AG09309 (cell line): ENCODE measurements around the gene SLC35F3.
"Not testable (repeated sequence)": the region's sequence is repeated elsewhere in the genome, so short reads cannot be mapped to it uniquely, and the experiment has no call there.

Source experiments
- DNase-seq: peaks from one replicate; pipeline ENCODE4 v3.0.0-alpha.2; 2010; ENCODE audit warnings: low read depth
- H3K4me3 ChIP-seq: 2 replicates; pipeline ENCODE4 v1.5.1; 2011; ENCODE audit warnings: mild to moderate bottlenecking, low read depth, low read length, moderate library complexity; ENCODE audit not compliant: control insufficient read depth
- CTCF ChIP-seq: IDR thresholded peaks from 2 replicates; pipeline ENCODE4 v1.5.1; 2011; ENCODE audit warnings: mild to moderate bottlenecking, low read depth, low read length, inconsistent platforms; ENCODE audit not compliant: insufficient read depth, control insufficient read depth; ENCODE audit errors: missing control alignments

Gene SLC35F3

GRCh38 chr1:233885196-233885920 lies 19.1 kb upstream of the SLC35F3 start:
- DNase-seq = no peak

GRCh38 chr1:233891151-233891550 lies 13.3 kb upstream of the SLC35F3 start:
- H3K4me3 ChIP-seq = not testable (repeated sequence)

More at GRCh38 chr1:233885196-233885920, 19.1 kb upstream of the SLC35F3 start:
- no peak for TF ChIP-seq CTCF
- H3K4me3 ChIP-seq = no peak overlapping the region

GRCh38 chr1:233897325-233898162 lies 6.9 kb upstream of the SLC35F3 start:
- H3K4me3 ChIP-seq = no peak overlapping the region
- TF ChIP-seq CTCF = no peak
- no peak for DNase-seq

More at GRCh38 chr1:233891151-233891550, 13.3 kb upstream of the SLC35F3 start:
- not testable (repeated sequence) for DNase-seq

- no peak overlapping the region for H3K4me3 ChIP-seq
- no peak for DNase-seq
- TF ChIP-seq CTCF = no peak
Measured at GRCh38 chr1:233901495-233901894, 3.0 kb upstream of the SLC35F3 start.

GRCh38 chr1:233905416-233906051 lies 1.1 kb downstream of the SLC35F3 start:
- no peak overlapping the region for H3K4me3 ChIP-seq
- no peak for DNase-seq
- no peak for TF ChIP-seq CTCF

- no peak overlapping the region for H3K4me3 ChIP-seq
- no peak for TF ChIP-seq CTCF
- DNase-seq = no peak
Measured at GRCh38 chr1:233907151-233907550, 2.7 kb downstream of the SLC35F3 start.
